ENCODE data around the gene SNX20.

SNX20 gene

GRCh38 chr16:50644729-50645128 is 36.4 kb downstream of the SNX20 start:
- no peak overlapping the region for H3K27ac ChIP-seq
- TF ChIP-seq, protein P1, sequence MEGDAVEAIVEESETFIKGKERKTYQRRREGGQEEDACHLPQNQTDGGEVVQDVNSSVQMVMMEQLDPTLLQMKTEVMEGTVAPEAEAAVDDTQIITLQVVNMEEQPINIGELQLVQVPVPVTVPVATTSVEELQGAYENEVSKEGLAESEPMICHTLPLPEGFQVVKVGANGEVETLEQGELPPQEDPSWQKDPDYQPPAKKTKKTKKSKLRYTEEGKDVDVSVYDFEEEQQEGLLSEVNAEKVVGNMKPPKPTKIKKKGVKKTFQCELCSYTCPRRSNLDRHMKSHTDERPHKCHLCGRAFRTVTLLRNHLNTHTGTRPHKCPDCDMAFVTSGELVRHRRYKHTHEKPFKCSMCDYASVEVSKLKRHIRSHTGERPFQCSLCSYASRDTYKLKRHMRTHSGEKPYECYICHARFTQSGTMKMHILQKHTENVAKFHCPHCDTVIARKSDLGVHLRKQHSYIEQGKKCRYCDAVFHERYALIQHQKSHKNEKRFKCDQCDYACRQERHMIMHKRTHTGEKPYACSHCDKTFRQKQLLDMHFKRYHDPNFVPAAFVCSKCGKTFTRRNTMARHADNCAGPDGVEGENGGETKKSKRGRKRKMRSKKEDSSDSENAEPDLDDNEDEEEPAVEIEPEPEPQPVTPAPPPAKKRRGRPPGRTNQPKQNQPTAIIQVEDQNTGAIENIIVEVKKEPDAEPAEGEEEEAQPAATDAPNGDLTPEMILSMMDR (IDR thresholded peaks at IDR 0.05): no peak
- no peak for TF ChIP-seq ZFX (IDR thresholded peaks at IDR 0.05; ENCODE audit: borderline replicate concordance)

DNA sequence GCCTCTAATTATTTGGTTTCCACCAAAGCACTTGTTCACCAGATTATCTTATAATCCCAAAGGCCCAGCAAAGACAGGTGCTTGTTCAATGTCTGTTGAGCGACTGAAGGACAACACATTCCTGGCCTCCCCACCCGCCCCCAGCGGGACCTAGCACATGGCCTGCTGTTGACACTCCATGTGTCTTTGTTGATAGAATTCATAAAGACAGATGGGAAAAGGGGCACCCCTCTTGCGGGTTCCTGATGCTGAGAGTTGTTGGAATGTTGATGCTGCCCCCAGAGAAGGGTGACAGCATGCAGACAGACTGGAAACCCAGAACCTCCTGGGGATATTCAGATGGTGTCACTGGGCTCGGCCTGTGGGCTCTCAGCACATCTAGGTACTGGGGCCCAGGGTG is 36.9 kb downstream of the SNX20 start:
- no peak overlapping the region for H3K27ac ChIP-seq
- TF ChIP-seq, protein P1 (IDR thresholded peaks at IDR 0.05): no peak
- no peak for TF ChIP-seq ZFX (IDR thresholded peaks at IDR 0.05; ENCODE audit: borderline replicate concordance)

DNA sequence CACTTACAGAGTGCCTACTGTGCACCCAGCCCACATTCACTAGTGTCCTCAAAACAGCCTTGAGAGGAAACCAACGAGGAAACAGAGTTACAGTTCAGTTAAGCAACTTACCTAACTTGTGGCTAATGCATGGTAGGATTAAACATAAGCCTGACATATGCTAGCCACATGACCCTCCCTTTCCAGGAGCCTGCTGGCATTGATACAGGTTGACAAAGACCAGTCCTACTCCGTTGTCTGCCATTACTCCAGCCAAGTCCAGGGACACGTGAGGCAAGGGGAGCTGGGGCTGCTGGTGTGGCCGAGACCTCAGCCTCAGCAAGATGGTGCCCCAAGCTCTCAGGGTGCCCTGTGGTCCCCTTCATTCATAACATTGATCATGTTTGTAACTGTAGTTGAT is 37.9 kb downstream of the SNX20 start:
- no peak overlapping the region for H3K27ac ChIP-seq
- no peak for TF ChIP-seq ZFX (IDR thresholded peaks at IDR 0.05; ENCODE audit: borderline replicate concordance)
- TF ChIP-seq, protein P1 (IDR thresholded peaks at IDR 0.05): no peak

DNA sequence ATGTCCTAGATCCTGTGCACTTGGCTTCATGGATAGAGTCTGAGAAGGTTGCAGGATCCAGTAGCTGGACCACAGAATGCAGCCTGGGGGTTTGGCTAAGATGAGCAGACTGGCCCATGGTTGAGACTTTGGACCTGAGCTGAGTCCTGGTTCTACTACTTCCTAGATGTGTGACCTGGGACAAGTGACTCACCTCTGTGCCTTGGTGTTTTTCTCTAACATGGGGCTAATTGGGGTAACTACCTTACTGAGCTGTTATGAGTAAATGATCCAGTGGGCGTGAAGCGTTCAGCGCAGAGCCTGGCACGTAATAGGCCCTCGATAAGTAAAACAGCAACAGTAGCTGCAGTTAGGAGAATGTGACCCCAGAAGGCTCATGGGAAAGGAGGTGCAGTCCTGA is 38.8 kb downstream of the SNX20 start:
- H3K27ac ChIP-seq: no peak overlapping the region
- no peak for TF ChIP-seq ZFX (IDR thresholded peaks at IDR 0.05; ENCODE audit: borderline replicate concordance)
- TF ChIP-seq, protein P1 (IDR thresholded peaks at IDR 0.05): no peak

DNA sequence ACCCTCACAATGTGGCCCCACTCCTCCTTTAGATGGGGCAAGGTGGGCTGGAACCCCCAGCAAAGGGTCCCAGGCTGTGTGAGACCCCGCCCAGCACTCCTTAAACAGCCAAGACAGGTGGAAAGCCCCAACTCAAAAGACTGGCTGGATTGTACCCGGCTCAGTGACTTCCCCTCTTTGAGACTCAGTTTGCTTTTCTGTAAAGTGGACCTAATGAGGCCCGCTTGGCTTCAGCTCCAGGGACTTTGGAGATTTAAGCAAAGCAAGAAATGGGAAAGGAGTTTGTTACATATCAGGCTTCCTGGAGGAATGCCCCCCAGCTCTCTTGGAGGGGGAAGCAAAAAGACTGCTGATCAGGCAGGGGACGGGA is 39.3 kb downstream of the SNX20 start:
- H3K27ac ChIP-seq: no peak overlapping the region

GRCh38 chr16:50640919-50641817 is 39.9 kb downstream of the SNX20 start:
- TF ChIP-seq, protein P1 (IDR thresholded peaks at IDR 0.05): no peak
- TF ChIP-seq ZFX (IDR thresholded peaks at IDR 0.05; ENCODE audit: borderline replicate concordance): no peak

More for the DNA sequence above, 39.3 kb downstream of the SNX20 start:
- TF ChIP-seq, protein P1 (IDR thresholded peaks at IDR 0.05): no peak
- TF ChIP-seq ZFX (IDR thresholded peaks at IDR 0.05; ENCODE audit: borderline replicate concordance): no peak

DNA sequence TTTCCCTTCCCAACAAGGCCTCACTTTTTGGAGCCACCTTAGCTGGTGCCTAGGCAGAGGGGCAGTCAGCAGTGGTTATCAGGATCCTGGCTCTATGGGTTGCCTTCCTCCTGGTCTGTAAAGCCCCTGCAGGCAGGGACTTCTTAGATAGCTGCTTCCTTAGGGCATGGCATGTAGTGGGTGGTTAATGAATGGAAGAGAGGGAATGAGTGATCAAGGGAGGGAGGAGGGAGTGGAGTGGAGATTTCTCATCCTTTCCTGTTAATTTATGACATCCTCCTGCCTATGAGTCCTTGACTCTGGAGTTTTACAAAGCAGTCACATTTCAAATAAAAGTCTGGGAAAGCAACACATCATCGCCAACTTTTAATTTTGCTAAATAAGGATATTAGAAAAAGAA is 40.7 kb downstream of the SNX20 start:
- TF ChIP-seq, protein P1 (IDR thresholded peaks at IDR 0.05): no peak
- TF ChIP-seq ZFX (IDR thresholded peaks at IDR 0.05; ENCODE audit: borderline replicate concordance): no peak
- no peak overlapping the region for H3K27ac ChIP-seq

More at GRCh38 chr16:50640919-50641817, 39.9 kb downstream of the SNX20 start:
- no peak overlapping the region for H3K27ac ChIP-seq

Data from 22Rv1 (cell line).